HS-5 (cell line): Measurements from ENCODE around the gene USP34.

Experiments used
- DNase-seq: peaks from one replicate; pipeline ENCODE4 v3.0.0-alpha.2; 2012; ENCODE audit warnings: low read depth

The USP34 gene

DNA sequence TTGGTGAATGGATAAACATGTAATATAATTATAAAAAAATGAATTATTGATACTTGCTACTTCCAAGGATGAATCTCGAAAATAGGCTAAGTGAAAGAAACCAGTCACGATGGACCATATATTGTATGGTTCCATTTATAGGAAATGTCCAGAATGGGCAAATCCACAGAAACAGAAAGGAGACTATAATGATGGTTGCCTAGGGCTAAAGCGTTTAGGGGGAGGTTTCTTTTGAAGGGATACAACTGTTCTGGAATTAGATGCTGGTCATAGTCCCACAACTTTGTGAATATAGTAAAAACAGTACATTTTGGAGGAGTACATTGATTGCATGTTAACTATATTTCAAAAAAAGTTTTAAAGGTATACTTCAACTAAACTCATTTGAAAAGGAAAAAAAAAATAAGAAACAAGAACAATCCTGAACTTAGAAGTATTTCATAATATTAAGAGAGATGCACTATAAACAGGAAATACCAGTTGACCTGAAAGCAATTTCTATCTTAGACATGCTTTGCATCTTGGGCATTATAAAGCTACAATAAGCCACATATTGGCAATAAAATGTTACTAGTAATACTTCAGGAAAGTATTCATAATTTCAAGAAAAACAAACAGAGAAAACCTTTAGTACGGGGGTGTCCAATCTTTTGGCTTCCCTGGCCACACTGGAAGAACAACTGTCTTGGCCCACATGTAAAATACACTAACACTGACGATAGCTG lies 178.9 kb downstream of the USP34 start:
- no peak for DNase-seq

DNA sequence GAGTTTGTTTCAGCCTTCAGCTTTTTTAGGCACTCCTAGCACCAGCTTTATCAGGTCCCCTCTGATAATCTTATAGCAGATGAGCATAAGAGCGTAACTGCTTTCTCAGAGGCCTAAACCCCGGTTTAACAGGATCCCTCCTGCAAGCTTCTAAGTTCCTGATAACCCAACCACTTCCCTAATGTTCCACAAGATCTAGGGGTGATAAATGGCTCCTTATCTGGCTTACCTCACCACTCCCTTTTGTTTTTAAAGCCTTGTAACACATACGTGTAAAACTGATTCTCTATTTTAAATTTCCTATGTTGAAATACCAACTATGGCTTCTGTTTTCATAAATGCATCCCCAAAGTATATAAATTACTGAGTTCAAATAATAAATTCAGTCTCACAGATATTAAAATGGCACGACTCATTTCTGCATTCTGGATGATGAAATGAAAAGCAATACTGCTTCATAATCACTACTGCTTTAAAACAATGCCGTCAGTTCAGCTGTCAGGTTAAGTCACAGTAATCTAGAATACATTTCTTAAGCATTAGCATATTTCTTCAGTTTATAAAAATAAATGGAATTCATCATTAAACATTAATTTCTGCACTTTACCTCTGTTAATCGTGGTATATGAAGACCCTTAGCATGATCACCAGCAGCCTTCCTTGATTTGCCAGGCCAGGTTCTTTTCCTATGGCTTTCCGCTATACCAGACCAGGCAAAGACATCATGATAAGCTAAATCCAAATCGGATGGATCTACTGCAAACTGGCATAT lies 182.6 kb downstream of the USP34 start:
- DNase-seq = no peak

DNA sequence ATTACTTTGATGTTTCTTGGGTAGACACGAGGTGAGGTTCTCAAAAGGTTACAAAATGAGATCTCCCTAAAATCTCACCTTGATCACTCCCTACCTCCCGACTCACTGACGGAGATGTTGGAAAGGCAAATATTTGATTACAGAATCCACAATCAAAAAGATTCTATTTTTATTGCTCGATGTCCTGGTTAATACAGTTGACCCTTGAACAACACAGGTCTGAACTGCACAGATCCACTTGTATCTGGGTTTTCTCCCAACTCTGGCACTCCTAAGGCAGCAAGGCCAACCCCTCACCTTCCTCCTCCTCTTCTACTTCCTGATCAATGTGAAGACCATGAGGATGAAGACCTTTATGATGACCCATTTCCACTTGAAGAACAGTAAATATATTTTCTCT lies 183.6 kb downstream of the USP34 start:
- DNase-seq = no peak

DNA sequence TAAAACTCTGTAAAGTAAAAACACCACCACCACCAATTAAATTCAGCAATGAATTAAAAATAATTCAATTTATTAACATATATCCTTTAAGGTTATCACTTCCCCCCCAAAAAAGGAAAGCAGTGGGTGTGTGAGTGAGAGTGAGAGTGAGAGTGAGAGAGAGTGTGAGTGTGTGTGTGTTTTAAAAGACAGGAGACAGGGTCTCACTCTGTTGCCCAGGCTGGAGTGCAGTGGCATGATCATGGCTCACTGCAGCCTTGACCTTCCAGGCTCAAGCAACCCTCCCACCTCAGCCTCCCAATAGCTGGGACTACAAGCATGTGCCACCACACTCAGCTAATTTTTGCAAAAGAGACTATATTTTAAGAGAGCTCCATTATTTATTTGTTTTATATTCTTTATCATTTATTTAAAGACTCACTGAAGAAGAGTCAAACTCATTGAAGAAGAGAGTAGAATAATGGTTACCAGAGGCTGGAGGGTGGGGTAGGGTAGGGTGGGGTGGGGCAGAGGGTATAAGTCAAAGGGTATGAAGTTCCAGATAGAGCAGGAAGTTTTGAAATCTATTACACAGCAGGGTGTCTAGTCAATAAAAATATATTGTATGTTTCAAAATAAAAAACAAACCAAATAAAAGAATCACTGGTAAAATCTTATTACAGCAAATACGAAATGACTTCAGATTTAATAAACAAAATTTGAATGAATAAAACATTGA lies 187.3 kb downstream of the USP34 start:
- no peak for DNase-seq

DNA sequence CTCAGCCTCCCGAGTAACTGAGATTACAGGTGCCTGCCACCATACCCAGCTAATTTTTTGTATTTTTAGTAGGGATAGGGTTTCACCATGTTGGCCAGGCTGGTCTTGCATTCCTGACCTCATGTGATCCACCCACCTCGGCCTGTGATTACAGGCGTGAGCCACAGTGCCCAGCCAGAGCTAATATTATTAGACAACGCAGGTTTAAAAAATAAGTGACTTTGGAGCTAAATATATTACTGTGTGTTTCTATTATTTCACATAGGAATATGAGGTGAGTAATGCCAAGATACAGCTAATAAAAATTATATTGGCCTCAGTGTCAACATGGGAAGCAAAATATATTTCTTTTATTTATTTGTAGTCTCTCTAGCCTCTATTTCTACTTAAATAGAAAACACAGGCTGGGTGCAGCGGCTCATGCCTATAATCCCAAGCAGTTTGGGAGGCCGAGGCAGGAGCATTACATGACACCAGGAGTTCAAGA lies 188.7 kb downstream of the USP34 start:
- DNase-seq = no peak

DNA sequence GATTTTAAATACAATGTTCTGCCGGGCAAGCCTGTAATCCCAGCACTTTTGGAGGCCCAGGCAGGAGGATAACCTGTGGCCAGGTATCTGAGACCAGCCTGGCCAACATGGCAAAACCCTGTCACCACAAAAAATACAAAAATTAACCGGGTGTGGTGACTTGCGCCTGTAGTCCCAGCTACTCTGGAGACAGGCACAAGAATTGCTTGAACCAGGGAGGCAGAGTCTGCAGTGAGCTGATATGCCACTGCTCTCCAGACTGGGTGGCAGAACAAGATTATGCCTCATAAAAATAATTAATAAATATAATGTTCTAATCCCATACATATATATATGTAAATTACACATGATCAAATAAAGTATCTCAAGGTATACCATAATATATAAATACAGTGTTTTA lies 189.6 kb downstream of the USP34 start:
- no peak for DNase-seq

DNA sequence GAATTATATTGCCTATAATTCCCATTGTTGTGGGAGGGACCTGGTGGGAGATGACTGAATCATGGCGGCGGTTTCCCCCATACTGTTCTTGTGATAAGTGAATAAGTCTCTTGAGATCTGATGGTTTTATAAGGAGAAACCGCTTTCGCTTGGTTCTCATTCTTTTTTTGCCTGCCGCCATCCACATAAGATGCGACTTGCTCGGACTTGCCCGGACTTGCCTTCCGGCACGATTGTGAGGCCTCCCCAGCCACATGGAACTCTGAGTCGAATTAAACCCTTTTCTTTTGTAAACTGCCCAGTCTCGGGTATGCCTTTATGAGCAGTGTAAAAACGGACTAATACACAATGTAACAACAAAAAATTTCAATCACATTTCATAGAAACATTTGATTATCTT lies 193.1 kb downstream of the USP34 start:
- DNase-seq = no peak

DNA sequence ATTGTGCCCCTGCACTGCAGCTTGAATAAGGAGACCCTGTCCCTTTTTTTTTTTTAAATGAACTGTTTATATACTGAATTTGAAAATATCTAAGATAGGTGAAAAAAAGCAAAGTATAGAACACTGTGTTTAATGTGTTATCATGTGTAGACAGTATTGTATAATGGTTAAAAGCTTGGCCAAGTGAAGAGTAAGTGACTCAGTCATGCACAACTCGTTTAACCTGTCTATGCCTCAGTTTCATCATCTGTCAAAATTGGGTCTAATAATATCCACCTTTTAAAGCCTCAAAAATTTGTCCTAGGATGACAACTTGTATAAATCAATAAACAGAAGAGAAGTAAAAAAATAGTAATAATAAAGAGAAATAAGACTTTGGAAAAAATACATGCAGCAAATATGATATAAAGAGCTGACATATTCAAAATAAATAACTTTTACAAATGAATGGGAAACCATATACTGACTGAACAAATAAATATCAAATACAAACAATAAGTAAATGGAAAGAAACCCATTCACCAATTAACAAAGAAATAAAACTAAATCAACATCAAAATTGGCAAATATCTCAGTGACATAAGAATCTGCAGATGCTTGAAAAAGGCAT lies 195.2 kb downstream of the USP34 start:
- no peak for DNase-seq

DNA sequence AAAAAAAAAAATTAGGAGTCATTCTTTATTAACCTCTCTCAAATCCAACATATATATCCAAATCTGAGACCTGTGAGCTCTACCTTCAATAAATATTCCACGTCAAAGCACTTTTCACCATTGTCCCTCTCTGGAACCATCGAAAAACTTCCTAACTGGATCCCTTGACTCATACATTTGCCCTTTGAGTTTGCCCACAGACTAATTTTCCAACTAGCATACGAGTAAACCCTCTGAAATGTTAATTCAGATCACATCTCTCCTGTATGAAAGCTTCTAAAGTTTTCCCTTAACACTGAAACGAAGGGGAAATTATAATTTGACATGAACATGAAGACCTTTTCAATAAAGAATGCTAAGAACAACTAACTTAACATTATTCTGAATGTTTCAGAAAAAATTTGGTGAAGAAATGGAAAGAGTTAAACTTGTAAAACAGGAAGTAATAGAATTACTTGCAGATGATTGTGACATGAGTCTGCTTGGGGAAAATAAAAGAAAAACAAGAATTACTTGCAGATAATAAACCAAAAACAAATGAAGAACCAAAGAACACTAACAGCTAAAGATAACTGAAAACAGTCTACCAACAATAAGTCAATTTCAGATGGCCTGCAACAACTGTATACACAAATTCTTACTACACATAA lies 198.3 kb downstream of the USP34 start:
- no peak for DNase-seq

DNA sequence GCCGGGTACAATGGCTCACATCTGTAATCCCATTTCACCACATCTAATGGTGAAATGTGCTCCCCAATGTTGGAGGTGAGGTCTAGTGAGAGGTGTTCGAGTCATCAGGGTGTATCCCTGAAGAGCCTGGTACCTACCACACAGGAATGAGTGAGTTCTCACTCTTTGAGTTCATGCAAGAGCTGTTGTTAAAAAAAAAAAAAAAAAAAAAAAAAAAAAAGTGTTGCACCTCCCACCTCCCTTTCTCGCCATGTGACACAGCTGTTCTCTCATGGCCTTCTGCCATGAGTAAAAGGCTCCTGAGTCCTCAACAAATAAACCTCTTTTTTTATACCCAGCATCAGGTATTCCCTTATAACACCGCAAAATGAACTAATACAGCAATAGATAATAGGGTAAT lies 202.6 kb downstream of the USP34 start:
- no peak for DNase-seq

DNA sequence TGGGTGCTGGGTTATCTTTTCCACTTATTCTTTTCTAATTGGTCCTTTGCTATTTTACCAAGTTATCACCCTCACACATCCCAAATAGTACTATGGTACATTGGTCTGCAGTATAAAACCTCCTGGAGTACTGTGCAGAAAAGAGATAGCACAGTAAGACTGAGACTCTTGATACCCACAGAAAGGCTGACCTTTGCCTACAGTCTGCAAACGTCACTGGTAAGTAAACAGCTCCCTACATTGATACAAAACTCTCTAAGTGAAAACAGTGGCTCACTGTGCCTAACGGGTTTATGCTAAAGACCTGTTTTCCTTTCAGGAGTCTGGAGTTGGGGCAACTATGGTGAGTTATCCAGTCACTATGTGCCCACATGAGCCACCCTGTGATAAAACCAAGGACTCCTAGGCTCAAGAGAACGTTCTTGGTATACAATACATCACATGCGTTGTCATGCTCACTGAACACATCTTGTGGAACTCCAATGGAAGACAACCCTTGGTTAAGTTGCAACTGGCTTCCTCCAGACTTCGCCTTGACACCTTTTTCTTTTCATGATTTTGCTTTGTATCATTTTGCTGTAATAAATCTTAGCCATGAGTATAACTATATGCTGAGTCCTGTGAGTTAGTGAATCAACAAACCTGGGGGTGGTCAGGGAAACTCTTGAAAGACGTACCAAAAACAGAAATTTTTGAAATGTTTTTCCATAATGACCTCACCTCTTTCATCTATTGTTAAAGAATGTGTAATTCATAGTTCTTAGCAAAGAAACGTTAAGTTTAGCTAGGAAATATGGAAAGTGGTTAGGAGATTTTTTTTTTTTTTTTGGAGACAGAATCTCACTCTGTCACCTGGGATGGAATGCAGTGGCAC lies 204.0 kb downstream of the USP34 start:
- DNase-seq = no peak

DNA sequence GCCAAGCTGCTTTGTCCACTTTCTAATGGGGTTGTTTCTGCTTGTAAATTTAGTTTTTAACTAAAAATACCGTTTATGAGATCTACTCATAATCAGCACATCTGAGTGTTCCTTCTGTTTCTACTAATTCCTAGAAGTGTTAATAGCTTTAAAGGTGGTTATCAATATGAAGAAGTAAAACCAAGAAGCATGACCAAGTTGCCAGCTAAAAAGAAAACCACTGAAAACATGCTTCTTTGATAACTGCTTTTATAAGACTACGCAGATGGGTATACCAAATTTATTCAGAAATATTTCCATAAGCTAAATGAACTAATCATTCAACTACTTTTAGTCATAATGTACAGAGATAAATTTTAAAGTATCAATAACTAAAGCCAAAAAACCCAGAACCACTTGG lies 207.1 kb downstream of the USP34 start:
- DNase-seq = no peak

DNA sequence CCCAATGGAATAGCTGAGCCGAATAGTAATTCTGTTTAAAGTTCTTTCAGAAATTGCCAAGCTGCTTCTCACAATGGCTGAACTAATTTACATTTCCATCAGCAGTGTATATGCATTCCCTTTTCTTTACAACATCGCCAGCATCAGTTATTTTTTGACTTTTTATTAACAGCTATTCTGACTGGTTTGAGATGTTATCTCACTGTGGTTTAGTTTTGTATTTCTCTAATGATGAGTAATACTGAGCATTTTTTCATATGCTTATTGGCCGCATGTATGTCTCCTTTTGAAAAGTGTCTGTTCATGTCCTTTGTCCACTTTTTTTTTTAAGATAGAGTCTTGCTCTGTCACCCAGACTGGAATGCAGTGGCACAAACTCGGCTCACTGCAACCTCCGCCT lies 208.2 kb downstream of the USP34 start:
- no peak for DNase-seq

DNA sequence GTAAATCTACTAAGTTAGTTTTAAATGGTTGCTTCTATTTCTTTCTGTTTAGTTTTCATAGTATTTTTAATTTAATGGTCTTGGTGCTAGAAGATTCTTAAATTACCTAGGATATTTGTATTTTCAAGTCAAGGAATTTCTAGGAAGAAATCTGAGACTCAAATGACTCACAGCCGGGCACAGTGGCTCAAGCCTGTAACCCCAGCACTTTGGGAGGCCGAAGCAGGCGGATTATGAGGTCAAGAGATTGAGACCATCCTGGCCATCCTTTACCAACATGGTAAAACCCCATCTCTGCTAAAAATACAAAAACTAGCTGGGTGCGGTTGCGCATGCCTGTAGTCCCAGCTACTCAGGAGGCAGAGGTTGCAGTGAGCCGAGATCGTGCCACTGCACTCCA lies 213.4 kb downstream of the USP34 start:
- DNase-seq = no peak

DNA sequence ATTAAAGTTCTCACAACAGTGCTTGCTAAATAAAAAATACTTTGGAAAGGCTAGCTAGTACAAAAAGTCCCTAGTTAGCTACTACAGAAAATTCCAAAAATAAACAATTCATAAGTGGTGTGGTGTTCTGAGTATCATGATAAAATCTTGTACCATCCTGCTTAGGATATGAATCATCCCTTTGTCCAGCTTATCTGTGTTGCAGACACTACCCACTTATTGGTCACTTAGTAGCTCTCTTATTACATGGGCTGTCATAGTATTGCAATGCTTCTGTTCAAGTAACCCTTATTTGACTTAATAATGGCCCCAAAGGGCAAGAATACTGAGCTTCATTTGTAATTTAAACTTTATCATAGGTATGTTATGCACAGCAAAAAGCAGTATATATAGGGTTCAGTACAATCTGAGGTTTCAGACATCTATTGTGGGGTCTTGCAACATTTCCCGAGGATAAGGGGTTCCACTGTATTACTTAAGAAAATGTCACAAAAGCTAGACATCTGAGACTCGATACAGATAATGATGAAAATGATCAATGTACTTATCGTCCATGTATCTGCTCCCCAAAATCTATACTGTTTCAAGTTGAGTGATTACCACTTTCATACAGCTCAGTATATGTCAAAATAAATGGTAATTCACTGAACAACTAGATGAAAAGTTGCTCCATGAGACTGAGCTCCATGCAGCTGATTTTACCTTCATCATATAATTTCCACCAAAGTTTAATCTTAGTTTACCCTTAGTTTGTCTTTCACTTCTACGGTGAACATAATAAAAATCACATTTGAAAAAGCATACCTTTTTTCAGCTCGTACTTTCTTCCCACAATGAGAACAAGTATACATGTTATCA lies 215.1 kb downstream of the USP34 start:
- DNase-seq = peak; percentile 60

DNA sequence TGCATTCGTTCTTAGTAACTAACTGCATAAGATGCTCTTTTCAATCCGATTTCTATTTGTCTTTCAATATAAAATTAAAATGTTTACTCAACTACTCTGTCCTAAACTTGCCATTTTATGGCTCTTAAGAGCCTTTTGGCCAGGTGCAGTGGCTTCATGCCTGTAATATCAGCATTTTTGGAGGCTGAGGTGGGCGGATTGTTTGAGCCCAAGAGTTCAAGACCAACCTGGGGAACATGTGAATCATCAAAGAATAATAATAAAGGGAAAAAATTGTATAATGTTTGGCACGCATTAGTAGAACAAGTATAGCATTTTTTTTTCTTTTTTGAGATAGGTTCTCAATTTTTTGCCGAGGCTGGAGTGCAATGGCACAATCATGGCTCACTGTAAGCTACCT lies 216.4 kb downstream of the USP34 start:
- no peak for DNase-seq

DNA sequence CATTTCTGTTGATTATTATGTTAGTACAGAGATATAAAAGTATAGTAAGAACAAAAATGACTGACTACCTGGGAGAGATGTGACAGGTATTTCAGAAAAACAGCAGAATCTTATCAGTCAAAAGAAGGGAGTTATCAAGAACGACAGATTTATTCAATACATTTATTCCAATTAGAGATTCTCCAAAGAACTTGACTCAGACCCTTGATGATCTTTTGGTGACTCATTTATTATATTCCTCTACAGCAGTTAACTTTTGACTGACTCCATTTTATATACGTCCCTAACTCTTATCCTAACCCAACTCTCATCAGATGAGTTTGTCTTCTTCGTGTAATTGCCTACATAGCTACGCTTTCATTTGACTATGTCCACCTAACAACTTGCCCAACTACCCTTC lies 217.8 kb downstream of the USP34 start:
- DNase-seq = no peak

DNA sequence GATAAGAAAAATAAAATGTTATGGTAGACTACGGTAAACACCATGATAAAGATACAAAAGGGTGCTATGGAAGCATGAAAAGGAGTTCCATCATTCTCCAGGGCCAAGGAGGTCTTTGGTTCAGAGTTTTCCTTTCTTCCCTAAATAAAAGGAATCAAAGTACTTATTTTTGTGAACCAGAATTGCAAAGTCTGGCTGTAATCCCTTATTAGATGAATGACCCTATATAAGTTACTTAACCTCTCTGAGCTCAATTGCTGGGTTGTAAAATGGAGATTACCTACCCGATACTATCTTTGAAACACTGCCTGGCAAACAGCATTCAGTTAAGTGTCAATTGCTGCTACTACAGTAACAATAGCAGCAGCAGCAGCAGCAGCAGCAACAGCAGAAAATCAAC lies 218.9 kb downstream of the USP34 start:
- DNase-seq = no peak

DNA sequence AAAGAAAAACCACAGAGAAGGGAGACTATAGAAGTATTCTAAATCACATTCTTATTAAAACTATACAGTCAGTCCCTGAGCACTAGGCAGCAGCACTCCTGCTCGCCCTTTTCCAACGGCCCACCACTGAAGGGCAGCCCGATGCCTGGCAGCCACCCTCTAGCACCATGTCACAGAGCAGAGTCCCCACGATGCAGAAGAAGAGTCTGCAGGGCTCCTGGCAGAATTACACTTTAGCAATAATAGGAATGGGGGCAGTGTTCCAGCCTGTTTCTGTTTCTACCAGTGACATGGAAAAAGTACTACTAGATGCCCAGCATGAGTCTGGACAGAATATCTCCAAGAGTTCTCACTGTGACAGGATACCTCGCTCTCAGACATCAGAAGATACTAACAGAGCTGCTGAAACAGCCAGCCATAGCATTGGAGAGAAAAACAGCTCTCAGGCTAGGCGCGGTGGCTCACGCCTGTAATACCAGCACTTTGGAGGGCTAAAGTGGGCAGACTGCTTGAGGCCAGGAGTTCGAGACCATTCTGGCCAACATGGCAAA lies 221.3 kb downstream of the USP34 start:
- DNase-seq = no peak
